Measurements from ENCODE around the gene SH2D5.

- TF ChIP-seq CTCF (conservative IDR thresholded peaks at IDR 0.05; ENCODE audit: low read length) (no peak), EZH2phosphoT487 (IDR thresholded peaks at IDR 0.05; ENCODE audit: borderline replicate concordance, low read depth, low read length) (no peak)
Measured at GRCh38 chr1:20683614-20684013, 48.9 kb downstream of the SH2D5 start.

All from OCI-LY7 (cell line).